HEK293 (cell line): ENCODE measurements around the gene PGGHG.

Experiments
- CTCF ChIA-PET: fragments of 350-600 bp; formaldehyde crosslinking; extraction: SDS; loops from one replicate; lab custom pipeline; 2021; ENCODE audit warnings: antibody characterized with exemption; lab: Yijun Ruan, JAX
- POLR2A ChIA-PET: fragments of 300-600 bp; formaldehyde crosslinking; extraction: SDS; loops from one replicate; lab custom pipeline; 2020; ENCODE audit warnings: antibody characterized with exemption, inconsistent platforms; lab: Yijun Ruan, JAX
- H3K27ac ChIP-seq: fragments of 200-500 bp; sonication (Bioruptor generic); 2 replicates; pipeline ENCODE4 v1.5.1; 2014; ENCODE audit warnings: low read depth, low read length, control low read depth, inconsistent platforms; ENCODE audit errors: extremely low read depth
- H3K36me3 ChIP-seq, 2 experiments: fragments of 200-500 bp in 1 of 2; sonication (Bioruptor generic) in 1 of 2; 1 replicate in 1 of 2; 2 replicates in 1 of 2; pipeline ENCODE4 v1.5.1; 2014 to 2017; ENCODE audit warnings: inconsistent platforms in 2 of 2, low read length in 2 of 2; ENCODE audit not compliant: control insufficient read depth in 2 of 2, insufficient read depth in 1 of 2
- H3K4me1 ChIP-seq: fragments of 200-500 bp; sonication (Bioruptor generic); 2 replicates; pipeline ENCODE4 v1.5.1; 2014; ENCODE audit warnings: mild to moderate bottlenecking, low read length, inconsistent platforms; ENCODE audit not compliant: control insufficient read depth, insufficient read depth
- H3K4me3 ChIP-seq: 2 replicates; pipeline ENCODE4 v1.5.1; 2011; ENCODE audit warnings: low read depth, mild to moderate bottlenecking, control low read depth, low read length, moderate library complexity
- H3K9me3 ChIP-seq: fragments of 200-500 bp; sonication (Bioruptor generic); 2 replicates; pipeline ENCODE4 v1.5.1; 2014; ENCODE audit warnings: low read depth, low read length, inconsistent platforms; ENCODE audit not compliant: control insufficient read depth, insufficient read depth
- ATF2 ChIP-seq: fragments of 450-650 bp; formaldehyde crosslinking; IDR thresholded peaks from 2 replicates; pipeline ENCODE4 v1.5.1; 2016; ENCODE audit warnings: missing biosample characterization, missing genetic modification characterization, low read depth
- FEZF1 ChIP-seq: fragments of 450-650 bp; formaldehyde crosslinking; IDR thresholded peaks from 2 replicates; pipeline ENCODE4 v1.5.1; 2016; ENCODE audit warnings: missing biosample characterization, missing genetic modification characterization
- GLI4 ChIP-seq: fragments of 450-650 bp; formaldehyde crosslinking; IDR thresholded peaks from 2 replicates; pipeline ENCODE4 v1.5.1; 2016; ENCODE audit warnings: missing biosample characterization, missing genetic modification characterization
- REST ChIP-seq: fragments of 450-650 bp; formaldehyde crosslinking; IDR thresholded peaks from 2 replicates; pipeline ENCODE4 v1.5.1; 2016; ENCODE audit warnings: missing biosample characterization, missing genetic modification characterization
- SCRT2 ChIP-seq: fragments of 450-650 bp; formaldehyde crosslinking; IDR thresholded peaks from 2 replicates; pipeline ENCODE4 v1.5.1; 2016; ENCODE audit warnings: missing biosample characterization, missing genetic modification characterization
- TCF7L2 ChIP-seq: IDR thresholded peaks from 2 replicates; pipeline ENCODE4 v1.6.1; 2011; ENCODE audit warnings: low read depth, mild to moderate bottlenecking, inconsistent platforms, low read length, moderate library complexity, borderline replicate concordance
- YY1 ChIP-seq: fragments of 450-650 bp; formaldehyde crosslinking; IDR thresholded peaks from 2 replicates; pipeline ENCODE4 v1.5.1; 2018; ENCODE audit warnings: missing biosample characterization, missing genetic modification characterization
- ZBTB6 ChIP-seq: fragments of 450-650 bp; formaldehyde crosslinking; IDR thresholded peaks from 2 replicates; pipeline ENCODE4 v1.5.1; 2017; ENCODE audit warnings: missing biosample characterization, missing genetic modification characterization
- ZFP69B ChIP-seq: fragments of 450-650 bp; formaldehyde crosslinking; IDR thresholded peaks from 2 replicates; pipeline ENCODE4 v1.5.1; 2016; ENCODE audit warnings: missing biosample characterization, missing genetic modification characterization
- ZNF211 ChIP-seq: fragments of 450-650 bp; formaldehyde crosslinking; IDR thresholded peaks from 2 replicates; pipeline ENCODE4 v1.5.1; 2016; ENCODE audit warnings: low read depth, missing biosample characterization, missing genetic modification characterization
- ZNF239 ChIP-seq: fragments of 450-650 bp; formaldehyde crosslinking; IDR thresholded peaks from 2 replicates; pipeline ENCODE4 v1.5.1; 2016; ENCODE audit warnings: missing biosample characterization, missing genetic modification characterization
- ZNF404 ChIP-seq: fragments of 450-650 bp; formaldehyde crosslinking; IDR thresholded peaks from 2 replicates; pipeline ENCODE4 v1.5.1; 2017; ENCODE audit warnings: missing biosample characterization, missing genetic modification characterization
- ZNF423 ChIP-seq: fragments of 450-650 bp; formaldehyde crosslinking; IDR thresholded peaks from 2 replicates; pipeline ENCODE4 v1.5.1; 2016; ENCODE audit warnings: missing biosample characterization, missing genetic modification characterization
- ZNF488 ChIP-seq: fragments of 450-650 bp; formaldehyde crosslinking; IDR thresholded peaks from 2 replicates; pipeline ENCODE4 v1.5.1; 2016; ENCODE audit warnings: missing biosample characterization, missing genetic modification characterization
- ZNF530 ChIP-seq: fragments of 450-650 bp; formaldehyde crosslinking; IDR thresholded peaks from 2 replicates; pipeline ENCODE4 v1.5.1; 2016; ENCODE audit warnings: low read depth, missing biosample characterization, missing genetic modification characterization
- ZNF664 ChIP-seq: fragments of 450-650 bp; formaldehyde crosslinking; IDR thresholded peaks from 2 replicates; pipeline ENCODE4 v1.5.1; 2016; ENCODE audit warnings: missing biosample characterization, missing genetic modification characterization
- ZSCAN18 ChIP-seq: fragments of 450-650 bp; formaldehyde crosslinking; IDR thresholded peaks from 2 replicates; pipeline ENCODE4 v1.5.1; 2016; ENCODE audit warnings: missing biosample characterization, missing genetic modification characterization

Gene PGGHG

GRCh38 chr11:296171-297050, 7.5 kb downstream of the PGGHG start (continued):
- TF ChIP-seq ZNF239 (tag by site-specific recombination): no peak
- TF ChIP-seq, all 188 proteins: peak for 0

GRCh38 chr11:297051-297585, 8.2 kb downstream of the PGGHG start:
- ChIA-PET CTCF (no interaction called here), POLR2A (no interaction called here)
- H3K4me1 ChIP-seq: no peaks in the 10 kb centered on the region
- TF ChIP-seq ATF2 (tag by site-specific recombination): no peak
- no peak for TF ChIP-seq ZFP69B (tag by site-specific recombination)
- no peak for TF ChIP-seq ZNF404
- no peak for TF ChIP-seq ZNF423 (tag by site-specific recombination)
- no peak for TF ChIP-seq ZNF211 (tag by site-specific recombination)
- TF ChIP-seq ZSCAN18: no peak
- TF ChIP-seq FEZF1 (tag by site-specific recombination): no peak
- no peak for TF ChIP-seq ZBTB6 (tag by site-specific recombination)
- no peak for TF ChIP-seq ZNF664 (tag by site-specific recombination)
- no peak for TF ChIP-seq SCRT2
- no peak for TF ChIP-seq ZNF239 (tag by site-specific recombination)
- no peak for TF ChIP-seq GLI4 (tag by site-specific recombination)
- no peak for TF ChIP-seq REST (tag by site-specific recombination)
- TF ChIP-seq TCF7L2: no peak
- no peak for TF ChIP-seq ZNF488
- no peak for TF ChIP-seq YY1
- no peak for TF ChIP-seq ZNF530
- no peak overlapping the region for H3K4me3 ChIP-seq
- H3K9me3 ChIP-seq: no peaks in the 10 kb centered on the region
- no peak overlapping the region for H3K27ac ChIP-seq
- peaks cover 0 to 24% of the 10 kb centered on the region in 2 experiments; a peak in 1 of 3 replicates for H3K36me3 ChIP-seq
